Stimulated activated CD8-positive, alpha-beta memory T cell treated with anti-CD3 and anti-CD28 coated beads, Interleukin-7, amount 100 ng/mL, for 4 hours (primary cell): ENCODE data around the gene PLEKHG2.

ENCODE experiments used
- DNase-seq, 2 donors: peaks; one replicate each; pipeline ENCODE4 v3.0.0-alpha.2; 2020; ENCODE audit warnings: low read depth in 2 of 2

The PLEKHG2 gene

DNA sequence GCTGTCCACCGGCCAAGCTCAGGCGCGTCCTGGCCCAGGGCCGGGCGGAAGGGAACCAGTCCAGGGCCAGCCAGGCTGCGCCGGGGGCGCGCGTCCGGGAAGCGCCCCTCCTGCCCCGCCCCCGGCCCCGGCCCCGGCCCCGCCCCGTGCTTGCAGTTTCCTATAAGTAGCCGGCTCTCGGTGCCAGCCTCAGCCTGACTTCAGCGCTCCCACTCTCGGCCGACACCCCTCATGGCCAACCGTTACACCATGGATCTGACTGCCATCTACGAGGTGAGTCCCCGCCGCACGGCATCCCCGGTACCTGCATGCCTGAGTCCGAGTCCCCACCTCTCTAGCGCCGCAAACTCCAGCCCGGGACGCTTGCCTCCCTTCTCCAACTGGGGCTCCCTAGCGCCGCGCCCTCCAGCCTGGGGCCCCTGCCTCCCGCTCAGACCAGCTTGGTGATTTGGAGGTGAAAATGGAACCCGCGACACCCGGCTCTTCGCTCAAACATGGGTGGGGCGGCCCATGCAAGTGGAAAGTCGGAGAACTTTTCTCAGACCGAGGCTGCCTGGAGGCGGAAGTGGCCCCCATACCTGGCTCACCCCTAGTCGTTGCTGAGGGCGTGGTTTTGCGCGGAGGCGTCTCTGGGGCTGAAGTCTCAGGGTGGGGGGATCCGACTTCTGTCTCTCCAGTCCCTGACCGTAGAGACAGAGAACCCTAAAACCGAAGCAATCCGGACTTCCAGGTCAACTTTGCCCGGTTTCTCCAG, 5.6 kb upstream of the PLEKHG2 start, which contains the start of gene ZFP36:
Gene ZFP36, plus strand, starts transcription at position 192 of the 754 bp plus-strand sequence. Its CDS starts 58 bp downstream, at position 250.
- peak; percentile 81 to 83 for DNase-seq

- no peak for DNase-seq
These were observed 5.1 kb upstream of the PLEKHG2 start for GRCh38 chr19:39407410-39407659.

DNA sequence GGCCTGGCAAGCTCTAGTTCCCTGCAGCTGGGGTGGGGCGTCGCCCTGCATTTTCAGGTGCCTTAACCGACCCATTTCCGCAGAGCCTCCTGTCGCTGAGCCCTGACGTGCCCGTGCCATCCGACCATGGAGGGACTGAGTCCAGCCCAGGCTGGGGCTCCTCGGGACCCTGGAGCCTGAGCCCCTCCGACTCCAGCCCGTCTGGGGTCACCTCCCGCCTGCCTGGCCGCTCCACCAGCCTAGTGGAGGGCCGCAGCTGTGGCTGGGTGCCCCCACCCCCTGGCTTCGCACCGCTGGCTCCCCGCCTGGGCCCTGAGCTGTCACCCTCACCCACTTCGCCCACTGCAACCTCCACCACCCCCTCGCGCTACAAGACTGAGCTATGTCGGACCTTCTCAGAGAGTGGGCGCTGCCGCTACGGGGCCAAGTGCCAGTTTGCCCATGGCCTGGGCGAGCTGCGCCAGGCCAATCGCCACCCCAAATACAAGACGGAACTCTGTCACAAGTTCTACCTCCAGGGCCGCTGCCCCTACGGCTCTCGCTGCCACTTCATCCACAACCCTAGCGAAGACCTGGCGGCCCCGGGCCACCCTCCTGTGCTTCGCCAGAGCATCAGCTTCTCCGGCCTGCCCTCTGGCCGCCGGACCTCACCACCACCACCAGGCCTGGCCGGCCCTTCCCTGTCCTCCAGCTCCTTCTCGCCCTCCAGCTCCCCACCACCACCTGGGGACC, 4.6 kb upstream of the PLEKHG2 start:
- no peak for DNase-seq

DNA sequence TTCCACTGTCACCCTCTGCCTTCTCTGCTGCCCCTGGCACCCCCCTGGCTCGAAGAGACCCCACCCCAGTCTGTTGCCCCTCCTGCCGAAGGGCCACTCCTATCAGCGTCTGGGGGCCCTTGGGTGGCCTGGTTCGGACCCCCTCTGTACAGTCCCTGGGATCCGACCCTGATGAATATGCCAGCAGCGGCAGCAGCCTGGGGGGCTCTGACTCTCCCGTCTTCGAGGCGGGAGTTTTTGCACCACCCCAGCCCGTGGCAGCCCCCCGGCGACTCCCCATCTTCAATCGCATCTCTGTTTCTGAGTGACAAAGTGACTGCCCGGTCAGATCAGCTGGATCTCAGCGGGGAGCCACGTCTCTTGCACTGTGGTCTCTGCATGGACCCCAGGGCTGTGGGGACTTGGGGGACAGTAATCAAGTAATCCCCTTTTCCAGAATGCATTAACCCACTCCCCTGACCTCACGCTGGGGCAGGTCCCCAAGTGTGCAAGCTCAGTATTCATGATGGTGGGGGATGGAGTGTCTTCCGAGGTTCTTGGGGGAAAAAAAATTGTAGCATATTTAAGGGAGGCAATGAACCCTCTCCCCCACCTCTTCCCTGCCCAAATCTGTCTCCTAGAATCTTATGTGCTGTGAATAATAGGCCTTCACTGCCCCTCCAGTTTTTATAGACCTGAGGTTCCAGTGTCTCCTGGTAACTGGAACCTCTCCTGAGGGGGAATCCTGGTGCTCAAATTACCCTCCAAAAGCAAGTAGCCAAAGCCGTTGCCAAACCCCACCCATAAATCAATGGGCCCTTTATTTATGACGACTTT, 3.9 kb upstream of the PLEKHG2 start:
- DNase-seq, result no peak

- DNase-seq, result peak; percentile 71 to 75
These were observed 3.1 kb upstream of the PLEKHG2 start for GRCh38 chr19:39409208-39410016.

DNA sequence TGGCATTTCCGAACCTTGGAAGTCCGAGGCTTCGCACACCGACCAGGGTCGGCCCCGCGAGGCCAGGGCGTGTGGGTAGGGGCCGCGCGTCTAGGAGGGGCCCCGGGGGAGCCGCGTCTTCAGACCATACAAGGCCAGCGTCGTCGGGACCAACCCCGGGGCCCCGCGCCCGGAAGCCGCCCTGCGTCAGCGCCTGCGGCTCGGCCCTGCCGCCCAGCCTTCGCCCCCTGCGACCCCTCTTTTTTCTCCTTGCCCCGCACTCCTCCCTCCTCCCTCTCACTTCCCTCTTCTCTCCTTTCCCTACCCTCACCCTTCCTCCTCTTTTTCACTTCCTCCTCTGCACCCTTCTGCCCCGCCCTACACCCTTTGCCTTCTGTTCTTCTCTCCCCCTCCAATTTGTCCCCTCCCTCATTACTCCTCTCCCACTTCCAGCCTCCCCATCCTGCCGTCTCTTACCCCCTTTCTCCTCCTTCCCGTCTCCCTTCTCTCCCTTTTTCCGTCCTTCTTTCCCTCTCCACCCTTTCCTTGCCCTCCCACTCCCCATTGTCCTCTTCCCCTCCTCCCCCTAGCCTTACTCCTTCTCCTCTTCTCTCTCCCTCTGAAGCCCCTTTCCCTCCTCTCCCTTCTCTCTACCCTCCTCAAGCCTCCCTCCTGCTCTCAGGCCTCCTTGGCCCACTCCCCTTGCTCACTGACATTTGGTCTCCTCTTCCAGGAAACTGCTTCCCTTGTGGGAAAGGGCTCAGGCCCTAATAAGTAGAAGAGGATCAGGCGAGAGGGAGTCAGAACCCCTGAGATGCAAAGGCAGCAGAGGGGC, 2.2 kb upstream of the PLEKHG2 start:
- peak in 1 of 2 donors; percentile 63 for DNase-seq

DNA sequence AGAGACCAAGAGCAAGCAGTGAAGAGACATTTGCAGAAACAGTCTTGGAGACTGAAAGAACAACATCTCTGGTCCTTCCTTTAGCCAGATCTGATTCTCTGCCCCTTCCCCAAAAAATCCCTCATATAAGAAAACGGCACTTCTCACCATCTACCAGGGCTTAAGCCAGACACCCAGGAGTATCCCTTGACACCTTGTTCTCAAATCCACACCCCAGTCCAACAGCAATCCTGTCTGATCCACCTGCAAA, 1.7 kb upstream of the PLEKHG2 start:
- no peak for DNase-seq

GRCh38 chr19:39411081-39411831, 1.2 kb upstream of the PLEKHG2 start:
- no peak for DNase-seq

- DNase-seq, result peak; percentile 81 to 90
These were observed 703 bp upstream of the PLEKHG2 start for GRCh38 chr19:39411832-39412099.

GRCh38 chr19:39412867-39413271, 400 bp downstream of the PLEKHG2 start:
- DNase-seq, result no peak

DNA sequence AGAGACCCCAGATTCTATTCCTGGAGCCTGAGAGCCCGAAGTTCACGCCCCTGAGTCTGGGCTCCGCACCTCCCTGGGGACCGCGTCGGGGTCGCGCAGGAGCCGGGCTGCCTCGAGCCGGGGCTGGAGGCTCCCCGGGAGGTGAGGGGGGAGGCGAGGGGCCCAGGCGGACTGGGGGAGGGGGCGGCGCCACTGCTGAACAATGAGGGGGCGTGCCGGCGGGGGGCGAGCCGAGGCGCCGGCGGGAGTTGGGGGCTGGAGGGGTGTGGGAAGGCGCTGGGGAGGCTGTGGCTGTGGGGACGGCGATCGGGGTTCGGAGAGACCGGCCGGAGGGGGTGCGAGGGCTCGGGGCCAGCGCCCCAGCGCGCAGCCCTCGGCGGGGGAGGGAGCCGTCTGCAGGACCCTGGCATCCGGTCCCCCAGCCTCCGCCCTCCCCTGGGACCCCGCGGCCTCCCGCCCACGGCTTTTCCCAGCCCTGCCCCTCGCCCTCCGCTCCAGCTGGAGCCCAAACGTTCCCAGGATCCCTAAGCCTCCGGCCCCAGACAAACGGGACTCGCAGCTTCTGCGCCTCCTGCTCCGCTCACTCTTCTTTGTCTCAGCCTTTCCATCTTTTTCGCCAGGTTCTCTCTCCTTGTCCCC, 922 bp downstream of the PLEKHG2 start:
- no peak for DNase-seq

GRCh38 chr19:39413911-39414608, 1.6 kb downstream of the PLEKHG2 start:
- DNase-seq, result no peak

- no peak for DNase-seq
These were observed 2.9 kb downstream of the PLEKHG2 start for GRCh38 chr19:39415111-39416046.

- DNase-seq, result no peak
These were observed 4.0 kb downstream of the PLEKHG2 start for GRCh38 chr19:39416152-39417120.

GRCh38 chr19:39417463-39418181, 5.2 kb downstream of the PLEKHG2 start:
- no peak for DNase-seq

GRCh38 chr19:39419003-39419402, 6.5 kb downstream of the PLEKHG2 start:
- DNase-seq, result no peak

GRCh38 chr19:39420769-39421168, 8.3 kb downstream of the PLEKHG2 start:
- no peak for DNase-seq
